HG02885 (cell line): ENCODE measurements around the gene FHL2.

Experiments used
- ATAC-seq: cut with Tn5 transposase; IDR thresholded peaks from one replicate; pipeline ENCODE4 v1.9.1; 2021; ENCODE audit warnings: mild to moderate bottlenecking; ENCODE audit not compliant: unreplicated experiment, poor library complexity

Gene FHL2, protein sequence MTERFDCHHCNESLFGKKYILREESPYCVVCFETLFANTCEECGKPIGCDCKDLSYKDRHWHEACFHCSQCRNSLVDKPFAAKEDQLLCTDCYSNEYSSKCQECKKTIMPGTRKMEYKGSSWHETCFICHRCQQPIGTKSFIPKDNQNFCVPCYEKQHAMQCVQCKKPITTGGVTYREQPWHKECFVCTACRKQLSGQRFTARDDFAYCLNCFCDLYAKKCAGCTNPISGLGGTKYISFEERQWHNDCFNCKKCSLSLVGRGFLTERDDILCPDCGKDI

DNA sequence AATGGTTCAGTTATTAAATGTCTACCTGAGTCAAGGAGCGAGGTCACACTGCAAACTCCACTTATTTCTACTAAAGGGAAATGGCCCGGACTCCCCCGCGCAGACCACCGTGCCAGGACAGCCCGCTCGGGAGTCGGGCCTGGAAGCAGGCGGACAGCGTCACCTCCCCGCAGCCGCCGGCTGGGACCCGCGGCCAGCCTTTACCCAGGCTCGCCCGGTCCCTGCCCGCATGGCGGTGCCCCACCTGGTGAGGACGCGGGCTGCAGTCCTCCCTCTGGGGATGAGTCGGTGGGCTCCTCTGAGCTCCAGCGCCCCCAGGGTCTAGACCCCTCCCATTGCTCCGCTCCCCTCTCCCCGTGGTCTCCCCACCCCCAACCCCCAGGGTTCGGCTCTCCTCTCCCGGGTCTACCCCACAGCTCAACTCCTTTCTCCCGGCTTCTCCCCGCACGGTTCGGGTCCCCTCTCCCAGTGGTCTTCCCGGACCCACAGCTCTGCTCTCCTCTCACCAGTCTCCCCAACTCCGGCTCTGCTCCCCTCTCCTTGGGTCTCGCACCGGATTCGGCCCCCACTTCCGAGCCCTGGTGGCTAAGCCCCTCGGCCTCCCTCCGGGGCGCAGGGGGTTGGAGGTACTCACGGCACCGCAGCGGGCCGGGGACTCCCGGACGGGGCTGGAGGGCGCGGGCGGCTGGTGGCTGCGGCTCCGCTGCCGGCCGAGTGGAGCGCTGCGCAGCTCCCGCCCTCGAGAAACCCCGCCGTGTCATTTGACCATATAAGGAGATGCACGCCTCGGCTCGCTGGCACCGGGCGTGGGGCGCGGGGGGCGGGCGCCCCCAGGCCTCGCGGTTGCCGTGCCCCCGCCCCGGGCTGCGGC lies at the start of gene FHL2:
FHL2 (minus strand) TSS at position 716 of the 871 bp plus-strand sequence. CDS start 12,535 bp downstream, outside the sequence.
- ATAC-seq, result peak; percentile 99

DNA sequence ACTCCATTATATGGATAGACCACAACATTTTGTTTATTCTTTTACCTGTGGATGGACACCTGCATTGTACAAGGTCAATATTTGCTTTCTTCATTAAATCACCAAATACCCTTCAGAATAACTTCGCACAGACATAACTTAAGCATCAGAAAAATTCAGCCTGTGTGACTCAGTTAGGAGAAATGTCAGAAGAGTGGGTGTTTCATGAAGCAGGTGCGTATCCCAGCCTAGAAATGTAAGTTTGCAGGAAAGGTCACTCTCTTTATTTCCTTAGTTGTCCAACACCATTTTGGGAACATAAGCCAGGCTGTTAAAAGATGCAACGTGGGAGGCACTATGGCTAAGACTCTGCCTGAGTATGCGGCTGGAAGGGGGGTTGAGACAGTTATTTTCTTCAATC lies 48.6 kb upstream of the FHL2 start:
- no peak for ATAC-seq

DNA sequence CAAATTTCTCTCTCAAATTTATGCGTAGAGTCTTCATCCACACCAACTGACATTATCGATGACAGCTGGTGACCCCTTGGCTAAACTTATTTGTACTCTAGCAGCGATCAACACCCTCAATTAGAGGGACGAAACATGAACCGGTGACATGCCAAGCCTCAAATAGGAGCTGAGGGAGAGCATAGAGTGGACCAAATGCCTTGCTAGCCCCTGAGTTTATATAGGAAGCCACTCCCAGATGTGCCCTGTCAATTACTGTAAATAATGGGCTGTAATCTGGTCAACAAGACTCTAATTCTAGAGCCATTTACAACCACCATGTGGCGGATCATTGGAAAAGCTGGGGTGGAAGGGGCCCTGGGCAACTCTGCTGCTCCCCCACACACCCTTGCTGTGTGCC lies 47.6 kb upstream of the FHL2 start:
- no peak for ATAC-seq

DNA sequence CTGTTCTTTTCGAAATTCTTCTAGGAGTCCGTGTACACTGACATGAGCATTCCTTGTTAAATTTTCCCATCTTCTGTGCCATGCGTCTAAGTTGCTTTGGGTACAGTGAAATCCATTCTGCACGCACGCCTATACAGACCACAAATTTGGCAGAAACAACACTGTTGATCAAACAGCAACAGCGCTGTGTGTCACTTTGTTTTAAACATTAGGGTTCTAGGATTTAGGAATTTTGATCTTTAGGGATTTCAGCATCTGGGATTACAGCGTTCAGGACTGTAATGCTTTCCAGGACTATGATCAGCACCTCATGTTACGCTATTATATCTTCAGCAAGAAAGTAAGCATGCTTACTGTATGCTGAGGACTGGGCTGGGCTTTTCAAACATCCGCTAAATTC lies 47.1 kb upstream of the FHL2 start:
- ATAC-seq, result no peak

DNA sequence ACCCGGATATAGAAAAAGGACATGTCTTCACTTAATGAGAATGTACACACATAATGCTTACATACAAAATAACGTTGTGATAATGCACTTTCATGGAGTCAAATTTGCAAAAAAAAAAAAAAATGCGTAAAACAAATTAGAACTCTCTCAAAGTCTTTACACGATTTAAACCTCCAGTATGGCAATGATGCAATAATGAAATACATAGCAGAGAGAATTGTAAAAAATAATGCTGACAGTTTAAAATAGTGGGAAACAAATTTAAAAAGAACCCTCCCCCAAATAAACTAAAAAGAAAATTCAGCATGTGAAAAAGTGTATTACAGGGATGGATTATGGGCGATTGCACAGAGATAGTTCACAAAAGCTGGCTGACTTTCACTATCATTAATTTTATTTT lies 46.6 kb upstream of the FHL2 start:
- no peak for ATAC-seq

DNA sequence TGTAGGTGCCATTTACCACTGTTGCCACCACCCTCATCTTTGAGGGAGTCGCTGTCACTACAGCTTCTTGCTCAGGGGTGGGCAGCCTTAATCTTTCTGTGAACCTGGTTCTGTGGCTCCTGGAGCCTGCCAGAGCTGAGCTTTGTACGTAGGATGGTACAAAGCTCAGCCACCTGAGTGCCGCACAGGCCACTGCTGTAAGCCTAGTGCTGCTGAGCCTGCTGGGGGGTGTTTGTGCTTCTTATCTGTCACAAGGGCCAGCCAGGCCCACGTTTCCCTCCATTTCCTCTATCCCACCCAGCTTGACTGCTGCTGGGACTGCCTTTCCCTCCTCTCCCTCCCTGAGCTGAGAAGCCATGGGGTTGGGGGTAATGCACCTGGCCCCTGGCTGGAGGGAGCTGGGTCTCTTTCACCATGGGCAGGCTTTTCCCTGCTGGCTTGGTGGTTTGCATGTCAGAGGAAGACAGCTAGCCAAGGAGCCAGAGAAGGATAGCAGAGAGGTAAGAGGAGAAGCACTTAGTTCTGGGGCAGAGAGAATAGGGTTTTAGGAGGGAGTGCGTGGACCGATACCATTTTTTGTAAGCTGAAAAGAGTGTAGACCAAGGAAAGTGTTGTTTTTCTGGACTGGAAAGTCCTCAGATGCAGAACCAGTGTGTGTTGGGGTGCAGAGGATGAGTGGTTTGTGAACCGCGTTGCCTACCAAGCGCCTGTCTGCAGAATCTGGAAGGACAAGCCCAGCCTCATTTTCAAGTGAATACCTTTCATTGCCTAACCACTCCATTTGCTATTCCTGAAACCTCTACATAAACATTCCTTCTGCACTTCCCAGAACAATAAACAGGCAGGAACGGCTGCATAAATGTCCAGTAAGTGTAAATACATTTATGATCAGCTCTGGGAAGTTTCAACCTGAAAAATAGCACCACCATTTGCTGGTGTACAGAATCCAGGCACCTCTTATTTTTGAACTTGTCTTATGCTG lies 45.1 kb upstream of the FHL2 start:
- no peak for ATAC-seq

DNA sequence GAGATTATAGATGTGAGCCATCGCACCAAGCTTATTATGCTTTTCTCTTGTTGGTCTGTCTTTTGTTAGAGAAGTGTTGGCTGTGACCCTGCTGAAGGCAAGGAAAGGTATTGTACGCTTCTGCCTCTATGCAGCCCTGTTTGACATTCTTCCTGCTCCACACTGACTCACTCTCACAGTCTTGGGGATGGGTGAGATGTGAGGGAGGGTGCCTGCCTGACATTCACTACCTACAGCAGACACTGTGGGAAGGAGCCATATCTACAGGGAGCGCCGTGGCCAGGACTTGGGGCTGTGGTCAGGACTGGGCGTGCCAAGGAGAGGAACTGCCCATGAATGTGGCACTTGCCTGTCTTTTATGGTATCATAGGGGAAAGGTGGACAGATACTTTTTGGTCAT lies 43.9 kb upstream of the FHL2 start:
- ATAC-seq, result no peak

DNA sequence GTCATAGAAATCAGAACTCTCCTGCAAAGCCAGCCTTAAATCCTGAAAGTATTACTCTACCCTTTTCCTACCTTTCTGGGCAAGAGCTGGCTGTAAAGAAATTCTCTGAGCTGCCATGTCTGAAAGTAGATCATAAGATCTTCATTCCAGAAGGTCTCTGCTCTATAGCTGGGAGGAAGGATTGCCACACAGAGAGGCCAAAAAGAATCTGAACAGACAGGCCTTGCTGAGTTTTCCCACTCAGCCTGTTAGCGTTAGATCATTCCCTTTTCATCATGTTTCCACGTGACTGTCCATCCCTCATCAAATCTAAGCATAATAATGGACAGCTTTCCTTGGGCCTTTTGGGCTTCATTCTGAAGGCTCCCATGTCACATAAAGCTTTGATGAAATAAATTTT lies 43.2 kb upstream of the FHL2 start:
- no peak for ATAC-seq

DNA sequence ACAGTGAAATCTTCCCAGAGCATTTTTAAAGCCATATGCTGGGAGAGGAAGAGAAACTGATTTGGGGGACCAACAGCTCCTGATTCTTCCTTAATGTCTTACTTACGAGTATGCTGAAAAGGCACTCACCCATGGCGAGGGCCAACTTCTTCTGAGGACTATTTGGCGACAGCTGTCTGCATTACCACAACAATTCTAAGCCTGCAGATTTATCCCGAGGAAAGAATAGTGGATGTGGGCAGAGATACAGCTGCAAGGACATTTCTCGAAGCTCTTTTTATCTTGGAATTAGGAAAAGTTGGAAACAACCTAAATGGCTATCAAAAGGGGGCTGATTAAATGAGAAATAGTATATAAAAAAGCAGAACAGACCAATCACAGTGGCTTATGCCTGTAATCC lies 40.3 kb upstream of the FHL2 start:
- no peak for ATAC-seq

DNA sequence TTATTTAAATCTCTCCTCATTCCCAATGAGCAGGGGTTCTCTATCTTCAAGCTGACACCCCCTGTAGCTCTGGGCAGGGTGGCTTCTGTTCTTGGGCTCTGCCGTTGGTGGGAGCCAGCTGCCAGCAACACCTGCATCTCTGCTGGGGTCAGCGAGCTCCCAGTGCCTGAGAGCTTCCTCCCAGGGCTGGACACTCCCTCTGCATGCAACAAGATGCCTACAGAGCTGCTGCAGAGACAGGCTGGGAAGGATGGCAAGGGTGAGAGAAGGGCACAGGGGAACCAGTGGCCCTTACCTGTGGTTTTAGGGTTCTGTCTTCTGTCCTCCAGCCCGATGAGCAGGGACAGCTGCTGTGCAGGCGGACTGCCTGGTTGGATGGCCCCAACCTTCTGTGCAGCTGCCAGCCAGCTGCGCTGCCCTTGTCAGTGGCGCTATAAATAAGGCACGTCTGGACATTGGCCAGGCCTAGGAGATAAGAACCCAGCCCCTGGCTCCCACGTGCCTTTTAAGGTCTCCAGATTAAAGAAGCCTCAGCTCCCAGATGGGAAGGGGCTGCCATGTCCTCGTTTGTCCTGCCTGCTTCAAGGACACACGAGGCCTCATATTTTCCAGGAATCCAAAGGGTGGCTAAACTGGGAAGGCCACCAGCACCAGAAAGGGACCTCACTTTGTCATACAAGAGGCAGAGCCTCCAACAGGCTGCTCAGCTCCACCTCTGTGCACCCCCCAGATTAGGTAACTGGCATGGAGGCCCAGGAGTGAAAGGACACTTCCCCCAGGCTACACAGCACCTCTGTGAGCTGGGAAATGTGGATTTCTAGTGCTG lies 39.5 kb upstream of the FHL2 start:
- no peak for ATAC-seq

DNA sequence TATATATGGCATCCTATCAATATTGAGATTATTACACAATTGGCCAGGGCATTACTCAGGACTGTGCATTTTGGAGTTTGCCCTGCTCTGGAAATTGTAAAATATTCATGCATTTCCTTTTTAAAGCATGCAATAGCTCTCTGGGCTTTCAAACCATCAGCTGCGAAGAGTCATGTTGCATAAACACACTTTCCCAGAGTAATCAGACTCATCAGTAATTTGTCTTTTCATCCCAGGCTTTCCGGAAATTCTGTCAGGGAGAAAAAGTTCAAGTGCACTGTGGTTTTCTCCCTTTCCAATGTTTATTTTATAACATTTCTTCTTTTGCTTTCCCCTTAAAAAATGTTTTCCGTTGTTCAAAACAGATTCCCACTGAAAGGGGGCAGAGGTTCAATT lies 38.9 kb upstream of the FHL2 start:
- no peak for ATAC-seq

DNA sequence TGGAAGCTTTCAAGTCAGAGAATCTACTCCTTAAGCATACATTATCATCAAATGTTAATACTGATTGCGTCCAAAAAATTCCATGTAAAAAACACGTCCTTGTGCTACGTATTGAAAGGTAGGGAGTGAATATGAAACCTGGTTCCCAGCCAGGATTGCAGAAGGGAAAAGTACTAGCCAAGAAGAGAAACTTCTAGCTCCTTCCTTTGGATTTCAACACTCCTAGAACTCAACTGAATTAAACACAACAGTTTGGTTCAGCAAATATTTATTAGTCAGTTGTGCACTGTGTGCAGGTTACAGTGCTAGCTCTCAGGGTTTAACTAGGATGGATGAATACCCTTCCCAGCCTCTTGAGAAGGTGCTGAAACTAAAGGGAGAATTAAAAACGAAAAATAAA lies 33.9 kb upstream of the FHL2 start:
- no peak for ATAC-seq

DNA sequence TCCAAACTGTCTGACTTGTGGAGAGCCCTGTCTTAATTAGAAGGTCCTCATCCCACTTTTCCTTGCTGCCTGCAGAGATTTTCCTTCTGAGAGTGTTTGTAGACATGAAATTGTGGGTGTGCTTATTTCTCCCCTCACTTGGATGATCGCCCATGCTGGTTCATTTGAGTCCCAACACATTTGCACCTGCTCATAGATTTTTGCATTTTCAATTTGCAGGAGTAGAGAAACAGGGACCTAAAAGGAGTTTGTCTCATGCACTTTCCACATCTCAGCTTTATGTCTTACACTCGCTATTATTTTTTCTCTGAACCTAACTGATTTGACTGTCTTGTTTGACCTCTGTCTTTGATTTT lies 33.2 kb upstream of the FHL2 start:
- ATAC-seq, result no peak

DNA sequence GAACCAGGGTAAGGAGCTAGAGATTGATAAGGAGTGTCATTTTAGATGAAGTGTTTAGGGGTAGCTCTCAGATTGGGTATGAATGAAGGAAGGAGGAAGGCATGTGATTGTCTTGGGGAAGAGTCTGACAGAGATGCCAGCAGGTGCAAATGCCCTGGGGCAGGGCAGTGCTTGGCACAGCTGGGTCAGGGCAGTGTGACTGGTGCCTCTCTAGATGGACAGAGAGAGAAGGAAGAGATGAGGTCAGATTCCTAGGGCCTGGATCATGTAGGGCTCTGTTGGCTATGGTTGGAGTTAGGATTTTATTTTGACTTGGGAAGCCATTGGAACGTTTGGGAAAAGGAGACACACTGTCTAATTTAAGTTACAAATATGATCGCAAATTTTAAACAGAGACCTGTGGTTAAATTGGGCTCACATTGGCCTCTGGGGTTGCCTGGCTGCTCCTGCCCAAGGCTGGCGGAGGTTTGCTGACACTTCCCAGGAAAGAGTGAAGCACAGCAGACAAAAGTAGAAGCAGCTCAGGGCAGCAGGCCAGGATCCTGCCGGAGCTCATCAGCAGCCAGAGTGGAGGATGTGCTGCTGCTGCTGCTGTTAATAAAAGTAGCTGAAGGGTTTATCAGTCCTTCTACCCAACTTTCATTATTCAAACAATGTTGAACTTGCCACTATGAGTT lies 32.7 kb upstream of the FHL2 start:
- no peak for ATAC-seq

DNA sequence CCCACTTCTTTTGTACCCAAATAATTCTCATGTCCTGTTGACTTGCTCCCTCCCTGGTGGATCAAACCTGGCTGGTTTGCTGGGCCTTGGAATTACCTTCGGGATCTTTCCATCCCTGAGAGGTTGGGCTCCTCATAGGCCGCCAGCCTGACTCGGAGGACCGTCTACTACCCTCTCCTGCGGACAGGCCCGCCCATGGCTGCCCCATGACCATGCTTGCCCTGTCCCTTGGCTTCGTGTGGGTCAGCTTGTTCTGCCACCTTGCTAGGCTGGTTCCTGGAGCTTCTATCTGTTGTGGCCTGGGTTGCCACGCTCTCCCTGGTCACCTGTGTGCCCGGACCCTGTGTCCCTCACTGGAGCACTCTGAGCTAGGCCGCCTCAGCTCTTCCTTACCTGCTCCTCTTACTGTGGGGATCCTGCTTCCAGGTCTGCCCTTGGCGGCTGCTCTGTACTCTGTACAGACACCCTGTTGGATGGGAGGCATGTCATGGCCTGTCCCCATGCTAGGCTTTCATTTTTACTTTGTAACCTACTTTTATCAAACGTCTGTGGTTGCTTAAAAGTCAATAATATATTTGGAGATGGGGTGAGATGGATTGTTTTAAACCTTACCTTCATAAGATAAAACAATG lies 29.7 kb upstream of the FHL2 start:
- no peak for ATAC-seq

DNA sequence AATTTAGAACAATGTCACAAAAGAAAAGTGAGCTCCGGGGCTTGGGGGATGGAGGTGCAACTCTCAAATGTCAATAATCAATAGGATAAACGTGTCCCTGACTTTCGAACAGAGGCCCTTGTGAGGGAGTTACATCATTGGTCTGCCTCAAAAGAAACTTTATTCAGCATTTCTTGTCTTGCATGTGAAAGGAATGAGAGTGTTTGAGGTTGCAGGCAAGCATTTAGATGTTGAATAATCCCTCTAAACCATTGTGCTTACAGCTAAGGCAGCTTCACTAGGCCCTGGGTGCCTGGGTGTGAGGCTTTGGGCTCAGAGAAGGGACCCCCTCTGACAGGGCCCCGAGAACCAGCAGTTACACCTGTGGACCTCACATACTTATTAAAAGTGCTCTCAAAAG lies 28.6 kb upstream of the FHL2 start:
- ATAC-seq, result no peak

DNA sequence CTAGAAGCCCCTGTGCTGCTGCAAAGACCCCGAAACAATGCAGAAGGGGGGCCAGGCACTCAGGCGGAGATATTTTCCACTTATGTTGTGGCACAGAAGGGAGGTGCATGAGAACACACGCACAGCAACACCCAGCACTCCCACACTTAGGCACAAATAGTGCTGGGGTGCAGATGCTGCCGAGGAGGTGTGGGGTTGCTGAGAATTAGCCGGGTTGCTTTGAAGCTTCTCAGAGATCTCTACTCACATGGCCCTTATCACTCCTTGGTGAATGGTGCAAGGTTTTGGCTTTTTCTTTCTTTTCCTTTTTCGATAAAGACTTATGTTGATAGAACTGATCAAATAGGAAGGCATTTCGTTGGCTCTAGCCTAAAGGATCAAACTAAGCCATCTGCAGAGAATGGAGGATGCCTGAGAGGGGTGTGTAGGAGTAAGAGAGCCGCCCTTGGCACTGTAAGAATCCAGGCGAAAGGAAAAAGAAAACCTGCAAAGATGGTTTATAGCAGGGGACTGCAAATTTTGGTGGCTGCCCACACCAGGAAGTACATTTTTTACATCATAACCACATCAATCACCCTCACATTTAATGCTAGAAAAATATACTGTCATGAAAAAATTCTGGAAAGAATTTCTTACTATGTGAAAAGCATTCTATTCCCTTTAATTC lies 27.9 kb upstream of the FHL2 start:
- no peak for ATAC-seq

DNA sequence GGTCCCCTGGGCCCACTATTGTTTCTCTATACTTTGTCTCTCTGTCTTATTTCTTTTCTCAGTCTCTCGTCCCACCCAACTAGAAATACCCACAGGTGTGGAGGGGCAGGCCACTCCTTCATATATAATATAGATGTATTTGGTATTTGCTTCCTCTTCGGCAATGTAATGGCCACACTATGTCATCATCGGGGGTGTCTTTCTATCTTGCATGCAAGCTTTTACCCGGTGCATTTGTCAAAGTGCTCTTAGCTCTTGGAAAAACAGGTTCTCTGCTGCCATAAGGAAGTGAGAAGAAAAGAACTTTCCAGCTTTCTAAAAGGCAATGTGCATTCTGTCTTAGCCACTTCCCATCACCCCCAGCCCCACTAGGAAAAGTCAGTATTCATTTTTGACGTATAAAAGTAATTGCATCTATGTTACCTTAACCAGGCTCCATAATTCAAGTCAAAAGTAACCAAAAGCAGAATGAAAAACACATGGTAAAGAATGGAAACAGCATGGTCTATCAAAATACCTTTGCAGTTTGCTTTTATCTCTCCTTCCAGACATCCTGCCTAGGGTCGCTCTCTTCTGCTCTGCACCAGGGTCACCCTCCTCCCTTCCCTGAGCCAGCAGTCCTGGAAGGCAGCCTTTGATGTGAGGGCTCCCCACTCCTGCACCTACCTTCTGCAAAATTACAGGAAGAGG lies 27.2 kb upstream of the FHL2 start:
- no peak for ATAC-seq
